Endothelial cell of umbilical vein (primary cell): ENCODE results near the gene UFSP1. TPM values are rescaled to one million over a fixed set of nuclear protein-coding genes. Genes with fewer than 3 reads are reported as not detected.

Source experiments
- BruUV-seq: library from RNA; stranded (reverse); fragments of 400-500 nt; replicated peaks from 2 replicates; lab custom pipeline; 2021; lab: Mats Ljungman, UMichigan
- CTCF ChIA-PET: fragments of 300-600, 350-600 bp; sonication (Branson Sonifier 250); formaldehyde crosslinking; loops from one replicate; lab custom pipeline; 2021; ENCODE audit warnings: antibody characterized with exemption, inconsistent platforms; lab: Charles Lee
- POLR2A ChIA-PET: fragments of 300-600, 350-600 bp; sonication (Branson Sonifier 250); formaldehyde crosslinking; loops from one replicate; lab custom pipeline; 2021; ENCODE audit warnings: antibody characterized with exemption, inconsistent platforms; lab: Charles Lee
- DNase-seq: peaks from one replicate; pipeline ENCODE4 v3.0.0-alpha.2; 2011; ENCODE audit warnings: low read depth, low spot score
- FAIRE-seq: peaks from 2 replicates; lab custom pipeline; 2011; peaks lifted over from hg19 to GRCh38; lab: Jason Lieb, UNC
- H2AFZ ChIP-seq: 2 replicates; pipeline ENCODE4 v1.6.0; 2012; ENCODE audit warnings: low read depth, low read length, control low read depth, inconsistent platforms
- H3K27ac ChIP-seq: 2 replicates; pipeline ENCODE4 v1.5.1; 2011; ENCODE audit warnings: low read depth, mild to moderate bottlenecking, control low read depth, low read length, moderate library complexity; ENCODE audit not compliant: insufficient read depth
- H3K27me3 ChIP-seq, 2 experiments: 2 replicates each; pipeline versions ENCODE4 v1.6.0 to v1.6.1; 2011; ENCODE audit warnings: low read length in 2 of 2, mixed read lengths in 1 of 2; ENCODE audit not compliant: control insufficient read depth in 2 of 2, insufficient read depth in 2 of 2
- H3K36me3 ChIP-seq, 2 experiments: 2 replicates in 1 of 2; 3 replicates in 1 of 2; pipeline ENCODE4 v1.5.1; 2011; ENCODE audit warnings: low read length in 2 of 2, mild to moderate bottlenecking in 1 of 2, moderate library complexity in 1 of 2; ENCODE audit not compliant: control insufficient read depth in 2 of 2, insufficient read depth in 2 of 2; ENCODE audit errors: extremely low read depth in 1 of 2
- H3K4me1 ChIP-seq: 3 replicates; pipeline ENCODE4 v1.5.1; 2011; ENCODE audit warnings: mild to moderate bottlenecking, low read length; ENCODE audit not compliant: control insufficient read depth, insufficient read depth; ENCODE audit errors: extremely low read depth
- H3K4me2 ChIP-seq: 2 replicates; pipeline ENCODE4 v1.6.1; 2011; ENCODE audit warnings: low read length, control low read depth, mixed read lengths; ENCODE audit not compliant: insufficient read depth
- H3K4me3 ChIP-seq, 3 experiments: fragments of 200-600 bp in 1 of 3; sonication (generic), shearing (Covaris generic) in 1 of 3; replicated peaks in 1 of 3; 2 replicates each; pipeline ENCODE4 v1.5.1; 2011 to 2016; ENCODE audit warnings: control low read depth in 3 of 3, low read length in 3 of 3, mild to moderate bottlenecking in 2 of 3, inconsistent platforms in 1 of 3, low read depth in 1 of 3, moderate library complexity in 1 of 3; ENCODE audit not compliant: insufficient read depth in 1 of 3
- H3K79me2 ChIP-seq: 2 replicates; pipeline ENCODE4 v1.6.0; 2012; ENCODE audit warnings: low read length, inconsistent platforms; ENCODE audit not compliant: control insufficient read depth, insufficient read depth
- H3K9ac ChIP-seq: replicated peaks from 2 replicates; pipeline ENCODE3; 2011; ENCODE audit warnings: low read length, control low read depth; ENCODE audit not compliant: insufficient read depth; ENCODE audit errors: extremely low read depth
- H3K9me1 ChIP-seq: replicated peaks from 3 replicates; pipeline ENCODE4 v1.6.0; 2011; ENCODE audit warnings: mild to moderate bottlenecking, low read length; ENCODE audit not compliant: control insufficient read depth, insufficient read depth; ENCODE audit errors: extremely low read depth
- H3K9me3 ChIP-seq: replicated peaks from 2 replicates; pipeline ENCODE4 v1.5.1; 2012; ENCODE audit warnings: low read length, inconsistent platforms; ENCODE audit not compliant: control insufficient read depth, insufficient read depth
- H4K20me1 ChIP-seq: replicated peaks from 2 replicates; pipeline ENCODE3; 2011; ENCODE audit warnings: mild to moderate bottlenecking, low read length; ENCODE audit not compliant: control insufficient read depth, insufficient read depth; ENCODE audit errors: extremely low read depth
- EZH2 ChIP-seq: IDR thresholded peaks from 2 replicates; pipeline ENCODE4 v1.6.1; 2012; ENCODE audit warnings: borderline replicate concordance, low read depth, mild to moderate bottlenecking, moderate library complexity, low read length, inconsistent platforms; ENCODE audit not compliant: severe bottlenecking
- FOS ChIP-seq: IDR thresholded peaks from 2 replicates; pipeline ENCODE4 v1.6.1; 2011; ENCODE audit warnings: mild to moderate bottlenecking, low read length, moderate library complexity, borderline replicate concordance; ENCODE audit not compliant: insufficient read depth
- JUN ChIP-seq: IDR thresholded peaks from 2 replicates; pipeline ENCODE4 v1.6.1; 2011; ENCODE audit warnings: borderline replicate concordance, low read depth; ENCODE audit not compliant: insufficient read length, insufficient read depth
- MYC ChIP-seq: IDR thresholded peaks from one replicate; pipeline ENCODE4 v1.6.1; 2011; ENCODE audit warnings: mild to moderate bottlenecking, low read depth, low read length
- POLR2A ChIP-seq: IDR thresholded peaks from 2 replicates; pipeline ENCODE4 v1.6.1; 2012; ENCODE audit warnings: low read depth, mild to moderate bottlenecking, control low read depth, low read length
- POLR2AphosphoS5 ChIP-seq: IDR thresholded peaks from 2 replicates; pipeline ENCODE4 v1.6.1; 2012; ENCODE audit warnings: low read depth, mild to moderate bottlenecking, control low read depth, low read length, moderate library complexity; ENCODE audit not compliant: insufficient read depth
- dilution Hi-C: fragments of 300-500 bp; cut with MboI; formaldehyde crosslinking; loops from one replicate; pipeline ENCODE4 v1.15.0; 2019; ENCODE audit warnings: low sequenced_read_pairs; ENCODE audit not compliant: extremely low pct_ligation_motif_present
- intact Hi-C: fragments of 100-400 bp; cut with micrococcal nuclease; formaldehyde crosslinking; loops from one replicate; pipeline ENCODE4 v1.10.0; 2022
- polyA plus RNA-seq, 4 experiments: library from polyadenylated mRNA; depleted of rRNA in 3 of 4; stranded (reverse) in 3 of 4; unstranded in 1 of 4; fragments of >200 nt; gene quantifications; 2 replicates each; pipeline versions ENCODE4 v1.2.1 to v1.2.3, GENCODE V29; 2011 to 2012; ENCODE audit warnings: missing spikeins in 1 of 4
- total RNA-seq: library from RNA; stranded (reverse); gene quantifications from 2 replicates; pipeline ENCODE4 v1.2.3, GENCODE V29; 2021
- TF ChIP-seq, protein P1 (sequence below): IDR thresholded peaks from 2 replicates; pipeline ENCODE4 v1.6.1; 2011; ENCODE audit not compliant: insufficient read depth, insufficient read length
- TF ChIP-seq, protein P2 (sequence below), 2 donors: IDR thresholded peaks; 1 replicate in 1 of 2; 2 replicates in 1 of 2; pipeline ENCODE4 v1.5.1; 2011; ENCODE audit warnings: low read length in 2 of 2, mild to moderate bottlenecking in 2 of 2, moderate library complexity in 2 of 2, control low read depth in 1 of 2, inconsistent platforms in 1 of 2, low read depth in 1 of 2; ENCODE audit not compliant: insufficient read depth in 1 of 2; ENCODE audit errors: extremely low read depth in 1 of 2

The UFSP1 gene
- total and polyA plus RNA-seq, 2 donors (not counting 3 experiments of a cell fraction or from before 2014, with no cell fraction given), result 0.84 to 0.93 TPM

DNA sequence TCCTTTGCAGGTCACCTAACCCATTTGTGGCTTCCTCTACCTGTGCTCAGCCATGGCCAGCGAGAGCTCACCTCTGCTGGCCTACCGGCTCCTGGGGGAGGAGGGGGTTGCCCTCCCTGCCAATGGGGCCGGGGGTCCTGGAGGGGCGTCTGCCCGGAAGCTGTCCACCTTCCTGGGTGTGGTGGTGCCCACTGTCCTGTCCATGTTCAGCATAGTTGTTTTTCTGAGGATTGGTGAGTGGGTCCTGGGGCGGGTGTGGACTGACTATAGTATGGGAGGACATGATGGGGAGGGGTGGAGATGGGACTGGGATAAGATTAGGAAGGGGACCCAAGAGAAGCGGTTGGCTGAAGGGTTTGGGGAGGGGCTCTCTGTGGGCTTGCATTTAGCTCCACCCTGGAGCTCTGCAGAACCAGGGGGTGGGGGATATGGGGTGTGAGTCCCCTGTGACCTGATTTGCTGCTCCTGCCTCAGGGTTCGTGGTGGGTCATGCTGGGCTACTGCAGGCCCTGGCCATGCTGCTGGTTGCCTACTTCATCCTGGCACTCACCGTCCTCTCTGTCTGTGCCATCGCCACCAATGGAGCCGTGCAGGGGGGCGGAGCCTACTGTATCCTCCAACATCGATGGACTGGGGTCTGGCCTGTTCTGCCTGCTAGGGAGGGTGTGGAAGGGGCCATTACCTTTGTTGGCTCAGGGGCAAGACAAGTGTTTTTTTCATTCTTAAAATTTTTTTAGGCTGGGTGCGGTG is 35.2 kb downstream of the UFSP1 start:
- H3K27ac ChIP-seq, result no peak overlapping the region
- H3K4me1 ChIP-seq, result peaks cover 14% of the 10 kb centered on the region
- dilution Hi-C loops (no loop called here), intact Hi-C loops (no loop called here)
- no peak overlapping the region for H3K9ac ChIP-seq
- POLR2A ChIA-PET, result interaction anchor here (0.7 kb wide), 1 partner anchor 68 kb away, joined by 3 read pairs; no protein-coding TSS in a partner anchor
- no TSS peak for BruUV-seq
- no peak for FAIRE-seq
- no peaks in the 10 kb centered on the region for H3K9me1 ChIP-seq
- H3K27me3 ChIP-seq, result no peaks in the 10 kb centered on the region
- H3K36me3 ChIP-seq, result peaks cover 0 to 4% of the 10 kb centered on the region in 2 experiments
- H2AFZ ChIP-seq, result no peak overlapping the region
- no peaks in the 10 kb centered on the region for H3K9me3 ChIP-seq
- no peak overlapping the region for H3K4me3 ChIP-seq
- CTCF ChIA-PET, result interaction anchor here (4.6 to 6.4 kb wide), 2 partner anchors 18 to 26 kb away, joined by 37 to 130 read pairs; partner anchors contain the start of gene EPHB4
- DNase-seq, result no peak
- H3K4me2 ChIP-seq, result no peak overlapping the region
- no peaks in the 10 kb centered on the region for H4K20me1 ChIP-seq
- H3K79me2 ChIP-seq, result peaks cover 6% of the 10 kb centered on the region
- TF ChIP-seq, protein P1, sequence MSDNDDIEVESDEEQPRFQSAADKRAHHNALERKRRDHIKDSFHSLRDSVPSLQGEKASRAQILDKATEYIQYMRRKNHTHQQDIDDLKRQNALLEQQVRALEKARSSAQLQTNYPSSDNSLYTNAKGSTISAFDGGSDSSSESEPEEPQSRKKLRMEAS, result no peak
- TF ChIP-seq POLR2A (no peak), MYC (no peak)

DNA sequence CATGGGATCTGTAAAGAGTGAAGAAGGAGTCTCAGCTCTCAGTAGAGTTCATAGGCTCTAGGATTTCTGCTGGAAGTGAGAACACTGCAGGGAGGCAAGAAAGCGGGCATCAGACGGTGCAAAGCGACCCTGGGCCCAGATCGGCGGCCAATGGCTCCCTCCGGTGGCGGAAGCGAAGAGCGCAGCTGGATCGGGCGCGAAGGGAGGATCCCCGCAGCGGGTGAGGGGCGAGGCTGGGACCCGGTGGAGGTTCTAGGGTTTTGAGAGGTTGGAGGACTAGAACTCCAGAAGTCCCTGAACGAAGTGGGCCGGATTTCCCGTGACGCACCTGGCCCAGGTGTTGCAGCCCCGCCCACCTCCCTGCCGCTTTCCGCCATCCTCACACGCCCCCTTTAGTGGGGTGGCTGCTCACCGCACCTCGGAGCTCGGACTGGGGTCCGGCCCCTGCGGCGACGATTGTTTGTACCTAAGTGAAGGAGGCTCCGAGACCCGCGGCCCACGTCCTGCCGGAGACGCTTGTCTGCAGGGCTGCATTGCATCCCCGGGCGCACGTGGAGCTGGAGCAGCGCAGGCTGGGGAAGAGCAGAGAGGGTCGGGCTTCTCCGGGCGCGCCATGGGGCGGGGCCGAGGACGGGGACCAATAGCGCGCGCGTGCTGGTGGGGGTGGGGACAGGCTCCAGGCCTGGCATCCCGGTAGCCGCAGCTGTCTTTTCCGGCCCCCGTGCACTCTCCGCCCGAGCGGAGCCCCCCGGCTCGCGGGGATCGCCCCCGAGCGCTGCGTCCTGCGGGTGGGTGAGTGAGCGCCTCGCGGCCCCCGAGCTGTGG is 37.3 kb downstream of the UFSP1 start, which contains the start of gene SLC12A9:
TSS of gene SLC12A9 (plus strand) at position 666 of the 825 bp plus-strand sequence. CDS start 1,485 bp downstream, outside the sequence.
- peak within 1 kb of the TSS; percentile 94 for H2AFZ ChIP-seq
- H4K20me1 ChIP-seq, result no peaks in the 10 kb centered on the region
- dilution Hi-C loops (no loop called here), intact Hi-C loops (loop anchor here (1.0 to 2.0 kb wide), 6 partner anchors 15 to 147 kb away; partner anchors contain the start of gene SRRT)
- H3K36me3 ChIP-seq, result peaks cover 0 to 4% of the 10 kb centered on the region in 2 experiments
- BruUV-seq, result no TSS peak
- H3K9me3 ChIP-seq, result no peaks in the 10 kb centered on the region
- H3K4me3 ChIP-seq, result peak within 1 kb of the TSS; percentile 67 to 80 (median 79)
- ChIA-PET POLR2A (interaction anchor here (0.6 to 3.5 kb wide), 4 partner anchors 16 to 62 kb away, joined by 3 to 15 read pairs (median 8); partner anchors contain the start of gene EPHB4), CTCF (interaction anchor here (0.5 to 6.4 kb wide), 36 partner anchors 9 to 387 kb away, joined by 3 to 214 read pairs (median 5); partner anchors contain the start of genes EPHB4, GNB2, MOSPD3 and POP7)
- peak within 1 kb of the TSS; percentile 65 for H3K9ac ChIP-seq
- H3K4me2 ChIP-seq, result peak within 1 kb of the TSS; percentile 87
- peak; percentile 93 for FAIRE-seq
- H3K27me3 ChIP-seq, result no peaks in the 10 kb centered on the region
- H3K27ac ChIP-seq, result no peak within 1 kb of the TSS
- no peaks in the 10 kb centered on the region for H3K9me1 ChIP-seq
- peak; percentile 84 for DNase-seq
- H3K79me2 ChIP-seq, result peaks cover 6% of the 10 kb centered on the region
- H3K4me1 ChIP-seq, result peaks cover 14% of the 10 kb centered on the region
- TF ChIP-seq, protein P1, result peak; percentile 89
- peak; percentile 46 for TF ChIP-seq POLR2AphosphoS5
- no peak for TF ChIP-seq JUN
- TF ChIP-seq, protein P2, sequence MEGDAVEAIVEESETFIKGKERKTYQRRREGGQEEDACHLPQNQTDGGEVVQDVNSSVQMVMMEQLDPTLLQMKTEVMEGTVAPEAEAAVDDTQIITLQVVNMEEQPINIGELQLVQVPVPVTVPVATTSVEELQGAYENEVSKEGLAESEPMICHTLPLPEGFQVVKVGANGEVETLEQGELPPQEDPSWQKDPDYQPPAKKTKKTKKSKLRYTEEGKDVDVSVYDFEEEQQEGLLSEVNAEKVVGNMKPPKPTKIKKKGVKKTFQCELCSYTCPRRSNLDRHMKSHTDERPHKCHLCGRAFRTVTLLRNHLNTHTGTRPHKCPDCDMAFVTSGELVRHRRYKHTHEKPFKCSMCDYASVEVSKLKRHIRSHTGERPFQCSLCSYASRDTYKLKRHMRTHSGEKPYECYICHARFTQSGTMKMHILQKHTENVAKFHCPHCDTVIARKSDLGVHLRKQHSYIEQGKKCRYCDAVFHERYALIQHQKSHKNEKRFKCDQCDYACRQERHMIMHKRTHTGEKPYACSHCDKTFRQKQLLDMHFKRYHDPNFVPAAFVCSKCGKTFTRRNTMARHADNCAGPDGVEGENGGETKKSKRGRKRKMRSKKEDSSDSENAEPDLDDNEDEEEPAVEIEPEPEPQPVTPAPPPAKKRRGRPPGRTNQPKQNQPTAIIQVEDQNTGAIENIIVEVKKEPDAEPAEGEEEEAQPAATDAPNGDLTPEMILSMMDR (IDR thresholded peaks at IDR 0.05; ENCODE audit: extremely low read depth in 1 of 2, insufficient read depth in 1 of 2, low read depth in 1 of 2, low read length in 2 of 2), result peak; percentile 94 to 95
- TF ChIP-seq POLR2A, result peak; percentile 62
- TF ChIP-seq FOS, result no peak
- no peak for TF ChIP-seq EZH2
- TF ChIP-seq MYC, result peak; percentile 47
